ENCODE measurements around the gene SYN1.

Gene SYN1

DNA sequence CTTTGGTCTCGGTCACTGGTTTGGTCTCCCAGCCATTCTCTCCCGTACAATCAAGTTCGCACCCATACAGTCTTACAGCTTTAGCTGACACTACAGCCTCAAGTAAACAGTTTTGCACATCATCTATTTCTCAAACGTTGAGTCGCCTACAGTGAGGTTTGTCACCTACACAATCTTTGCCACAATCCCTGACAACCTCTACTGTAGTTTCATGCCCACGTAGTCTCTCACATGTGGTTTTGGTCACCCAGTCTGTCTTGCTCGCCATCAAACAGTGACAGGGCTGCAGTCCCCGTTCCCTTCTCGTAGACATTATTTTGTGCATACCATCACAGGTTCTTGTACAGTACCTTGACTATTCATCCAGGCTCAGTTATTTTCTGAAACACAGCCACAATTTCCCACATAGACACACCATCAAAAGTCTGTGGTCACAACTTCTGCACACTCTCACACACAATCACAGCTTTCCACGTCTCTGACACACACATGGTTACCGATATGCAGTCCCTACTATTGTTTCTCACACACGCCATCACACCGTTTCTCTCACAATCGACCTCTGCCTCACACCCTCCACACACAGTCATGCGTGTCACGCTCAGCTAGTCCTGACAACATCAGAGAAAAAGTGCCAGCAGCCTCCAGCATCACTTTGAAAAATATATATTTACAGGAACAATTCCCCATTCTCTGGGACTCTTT is 15.4 kb upstream of the SYN1 start:
- Histone ChIP-seq H3K4me1 (ENCODE audit: insufficient read depth, low read length) (peaks cover 3% of the 10 kb centered on the region), H3K27ac (ENCODE audit: low read length) (no peak overlapping the region), H3K9me3 (ENCODE audit: insufficient read depth, low read length, severe bottlenecking) (no peaks in the 10 kb centered on the region), H3K27me3 (ENCODE audit: insufficient read depth, low read length, poor library complexity) (no peaks in the 10 kb centered on the region), H2AFZ (ENCODE audit: low read depth, low read length) (no peak overlapping the region), H3K36me3 (ENCODE audit: insufficient read depth, low read length) (peaks cover 41% of the 10 kb centered on the region), H4K20me1 (ENCODE audit: insufficient read depth, low read length) (no peaks in the 10 kb centered on the region), H3K9ac (ENCODE audit: low read depth, low read length) (no peak overlapping the region), H3K4me2 (ENCODE audit: insufficient read depth, low read length) (no peak overlapping the region), H3K79me2 (ENCODE audit: insufficient read depth, low read length) (no peaks in the 10 kb centered on the region), H3K4me3 (ENCODE audit: low read depth in 1 of 2, low read length in 2 of 2) (no peak overlapping the region)
- ATAC-seq (ENCODE audit: insufficient read depth, low read depth): no peak
- no peak for DNase-seq
- TF ChIP-seq EZH2 (IDR thresholded peaks at IDR 0.05; ENCODE audit: borderline replicate concordance, low read depth, low read length, severe bottlenecking): no peak
- TF ChIP-seq, protein P1, sequence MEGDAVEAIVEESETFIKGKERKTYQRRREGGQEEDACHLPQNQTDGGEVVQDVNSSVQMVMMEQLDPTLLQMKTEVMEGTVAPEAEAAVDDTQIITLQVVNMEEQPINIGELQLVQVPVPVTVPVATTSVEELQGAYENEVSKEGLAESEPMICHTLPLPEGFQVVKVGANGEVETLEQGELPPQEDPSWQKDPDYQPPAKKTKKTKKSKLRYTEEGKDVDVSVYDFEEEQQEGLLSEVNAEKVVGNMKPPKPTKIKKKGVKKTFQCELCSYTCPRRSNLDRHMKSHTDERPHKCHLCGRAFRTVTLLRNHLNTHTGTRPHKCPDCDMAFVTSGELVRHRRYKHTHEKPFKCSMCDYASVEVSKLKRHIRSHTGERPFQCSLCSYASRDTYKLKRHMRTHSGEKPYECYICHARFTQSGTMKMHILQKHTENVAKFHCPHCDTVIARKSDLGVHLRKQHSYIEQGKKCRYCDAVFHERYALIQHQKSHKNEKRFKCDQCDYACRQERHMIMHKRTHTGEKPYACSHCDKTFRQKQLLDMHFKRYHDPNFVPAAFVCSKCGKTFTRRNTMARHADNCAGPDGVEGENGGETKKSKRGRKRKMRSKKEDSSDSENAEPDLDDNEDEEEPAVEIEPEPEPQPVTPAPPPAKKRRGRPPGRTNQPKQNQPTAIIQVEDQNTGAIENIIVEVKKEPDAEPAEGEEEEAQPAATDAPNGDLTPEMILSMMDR (IDR thresholded peaks at IDR 0.05; ENCODE audit: borderline replicate concordance, extremely low read depth, low read length, poor library complexity, severe bottlenecking): no peak

DNA sequence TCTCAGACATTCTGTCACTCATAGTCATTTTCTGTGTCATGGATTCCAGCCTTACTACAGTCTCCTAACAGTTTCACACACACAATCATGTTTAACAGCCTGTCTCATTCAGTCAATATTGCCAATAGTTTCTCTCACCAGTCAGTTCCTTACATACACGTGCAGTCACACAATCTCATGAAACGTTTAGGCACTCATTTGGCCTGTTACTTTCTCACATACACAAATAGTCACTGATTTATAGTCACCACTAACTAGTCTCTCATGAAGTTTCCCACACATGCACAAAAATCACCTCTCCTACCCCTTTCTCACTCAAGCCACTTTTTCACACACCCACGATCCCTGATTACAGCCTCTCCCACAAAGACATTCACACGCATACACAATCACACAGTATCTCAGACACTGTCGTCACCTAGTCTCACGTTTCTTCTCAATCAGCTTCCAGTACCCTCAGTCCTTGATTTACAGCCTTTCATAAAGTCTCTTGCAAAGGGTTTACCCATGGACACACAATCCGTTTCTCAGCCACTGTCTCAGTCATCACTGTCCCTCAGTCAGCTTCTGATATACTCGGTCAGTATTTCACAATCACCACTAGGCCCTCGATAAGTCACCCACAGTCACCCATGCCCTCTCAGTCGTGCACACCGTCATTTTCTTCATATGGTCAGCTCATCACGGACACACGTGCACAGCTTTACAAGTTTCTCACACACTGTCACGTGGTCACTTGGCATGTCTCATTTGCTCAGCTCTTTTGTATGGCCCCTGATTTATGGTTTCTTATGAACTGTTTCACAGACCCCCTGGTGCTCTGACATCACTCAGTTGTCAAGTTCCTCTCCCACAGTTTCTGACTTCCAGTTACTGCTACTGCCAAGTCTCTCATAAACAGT is 14.3 kb upstream of the SYN1 start:
- no peak overlapping the region for H3K9ac ChIP-seq (ENCODE audit: low read depth, low read length)
- no peaks in the 10 kb centered on the region for H4K20me1 ChIP-seq (ENCODE audit: insufficient read depth, low read length)
- H3K27ac ChIP-seq (ENCODE audit: low read length): no peak overlapping the region
- DNase-seq (no peak), ATAC-seq (ENCODE audit: insufficient read depth, low read depth) (no peak)
- H3K4me3 ChIP-seq (ENCODE audit: low read depth in 1 of 2, low read length in 2 of 2): no peak overlapping the region
- H3K4me1 ChIP-seq (ENCODE audit: insufficient read depth, low read length): peaks cover 8% of the 10 kb centered on the region
- H3K79me2 ChIP-seq (ENCODE audit: insufficient read depth, low read length): no peaks in the 10 kb centered on the region
- H3K4me2 ChIP-seq (ENCODE audit: insufficient read depth, low read length): no peak overlapping the region
- TF ChIP-seq EZH2 (IDR thresholded peaks at IDR 0.05; ENCODE audit: borderline replicate concordance, low read depth, low read length, severe bottlenecking): no peak
- TF ChIP-seq, protein P1 (IDR thresholded peaks at IDR 0.05; ENCODE audit: borderline replicate concordance, extremely low read depth, low read length, poor library complexity, severe bottlenecking): no peak
- H2AFZ ChIP-seq (ENCODE audit: low read depth, low read length): no peak overlapping the region
- no peaks in the 10 kb centered on the region for H3K9me3 ChIP-seq (ENCODE audit: insufficient read depth, low read length, severe bottlenecking)
- peaks cover 32% of the 10 kb centered on the region for H3K36me3 ChIP-seq (ENCODE audit: insufficient read depth, low read length)
- no peaks in the 10 kb centered on the region for H3K27me3 ChIP-seq (ENCODE audit: insufficient read depth, low read length, poor library complexity)

DNA sequence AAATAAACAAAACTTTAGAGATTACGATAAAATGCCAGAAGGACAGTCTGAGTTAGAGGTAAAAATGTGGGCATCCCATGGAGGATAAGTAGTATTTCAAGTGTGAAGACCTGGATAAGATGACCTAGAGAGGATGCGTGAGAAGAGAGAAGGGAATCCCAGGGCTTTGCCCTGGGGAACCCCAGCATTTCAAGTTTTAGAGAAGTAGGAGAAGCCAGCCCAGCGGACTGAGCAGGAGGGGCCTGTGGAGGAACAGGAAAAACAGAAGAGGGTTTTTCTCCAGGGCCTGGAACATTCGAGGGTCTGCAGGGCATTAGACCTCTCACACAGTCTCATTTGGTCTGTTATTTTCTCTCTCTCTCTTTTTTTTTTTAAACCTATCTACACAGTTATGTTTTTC is 13.0 kb upstream of the SYN1 start:
- H3K4me3 ChIP-seq (ENCODE audit: low read depth in 1 of 2, low read length in 2 of 2): no peak overlapping the region
- no peaks in the 10 kb centered on the region for H3K79me2 ChIP-seq (ENCODE audit: insufficient read depth, low read length)
- H3K9ac ChIP-seq (ENCODE audit: low read depth, low read length): no peak overlapping the region
- DNase-seq (no peak), ATAC-seq (ENCODE audit: insufficient read depth, low read depth) (no peak)
- no peaks in the 10 kb centered on the region for H3K9me3 ChIP-seq (ENCODE audit: insufficient read depth, low read length, severe bottlenecking)
- no peak overlapping the region for H3K4me2 ChIP-seq (ENCODE audit: insufficient read depth, low read length)
- no peak overlapping the region for H2AFZ ChIP-seq (ENCODE audit: low read depth, low read length)
- no peaks in the 10 kb centered on the region for H4K20me1 ChIP-seq (ENCODE audit: insufficient read depth, low read length)
- peaks cover 8% of the 10 kb centered on the region for H3K4me1 ChIP-seq (ENCODE audit: insufficient read depth, low read length)
- TF ChIP-seq, protein P1 (IDR thresholded peaks at IDR 0.05; ENCODE audit: borderline replicate concordance, extremely low read depth, low read length, poor library complexity, severe bottlenecking): no peak
- no peak for TF ChIP-seq EZH2 (IDR thresholded peaks at IDR 0.05; ENCODE audit: borderline replicate concordance, low read depth, low read length, severe bottlenecking)
- no peak overlapping the region for H3K27ac ChIP-seq (ENCODE audit: low read length)
- H3K36me3 ChIP-seq (ENCODE audit: insufficient read depth, low read length): peaks cover 22% of the 10 kb centered on the region
- H3K27me3 ChIP-seq (ENCODE audit: insufficient read depth, low read length, poor library complexity): no peaks in the 10 kb centered on the region

Data from DND-41 (cell line).